GM12892 (cell line): ENCODE measurements around the gene WWOX.

ENCODE experiments used
- POLR2AphosphoS5 ChIP-seq: IDR thresholded peaks from 2 replicates; pipeline ENCODE4 v1.6.1; 2011; ENCODE audit warnings: low read depth, low read length, control low read depth
- TAF1 ChIP-seq: IDR thresholded peaks from 2 replicates; pipeline ENCODE4 v1.6.1; 2011; ENCODE audit warnings: low read depth, mild to moderate bottlenecking, control low read depth, low read length, borderline replicate concordance

DNA sequence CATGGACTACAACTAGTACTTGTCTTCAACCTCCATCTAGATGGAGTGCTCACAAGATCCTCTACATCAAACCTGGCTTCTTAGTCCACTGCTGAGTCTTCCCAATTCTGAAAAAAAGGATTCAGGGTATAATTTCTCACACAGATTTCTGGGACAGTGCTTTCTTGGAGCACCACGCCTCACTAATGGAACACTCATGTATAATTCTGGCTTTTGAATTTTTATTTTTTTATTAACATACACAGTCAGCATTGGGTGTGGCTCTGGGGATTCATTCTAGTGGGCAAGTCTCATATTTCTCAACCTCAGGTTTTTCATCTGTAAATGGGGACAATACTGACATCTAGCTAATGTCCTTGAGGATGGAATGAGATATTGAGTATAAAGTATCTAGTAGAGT is 696.0 kb downstream of the WWOX start:
- no peak for TF ChIP-seq POLR2AphosphoS5
- no peak for TF ChIP-seq TAF1
